ENCODE results near the gene TACSTD2. TPM values are rescaled to one million over a fixed set of nuclear protein-coding genes. Genes with fewer than 3 reads are reported as not detected.

Gene TACSTD2
- polyA plus RNA-seq, 1 donor from 2014 or later, result not detected

DNA sequence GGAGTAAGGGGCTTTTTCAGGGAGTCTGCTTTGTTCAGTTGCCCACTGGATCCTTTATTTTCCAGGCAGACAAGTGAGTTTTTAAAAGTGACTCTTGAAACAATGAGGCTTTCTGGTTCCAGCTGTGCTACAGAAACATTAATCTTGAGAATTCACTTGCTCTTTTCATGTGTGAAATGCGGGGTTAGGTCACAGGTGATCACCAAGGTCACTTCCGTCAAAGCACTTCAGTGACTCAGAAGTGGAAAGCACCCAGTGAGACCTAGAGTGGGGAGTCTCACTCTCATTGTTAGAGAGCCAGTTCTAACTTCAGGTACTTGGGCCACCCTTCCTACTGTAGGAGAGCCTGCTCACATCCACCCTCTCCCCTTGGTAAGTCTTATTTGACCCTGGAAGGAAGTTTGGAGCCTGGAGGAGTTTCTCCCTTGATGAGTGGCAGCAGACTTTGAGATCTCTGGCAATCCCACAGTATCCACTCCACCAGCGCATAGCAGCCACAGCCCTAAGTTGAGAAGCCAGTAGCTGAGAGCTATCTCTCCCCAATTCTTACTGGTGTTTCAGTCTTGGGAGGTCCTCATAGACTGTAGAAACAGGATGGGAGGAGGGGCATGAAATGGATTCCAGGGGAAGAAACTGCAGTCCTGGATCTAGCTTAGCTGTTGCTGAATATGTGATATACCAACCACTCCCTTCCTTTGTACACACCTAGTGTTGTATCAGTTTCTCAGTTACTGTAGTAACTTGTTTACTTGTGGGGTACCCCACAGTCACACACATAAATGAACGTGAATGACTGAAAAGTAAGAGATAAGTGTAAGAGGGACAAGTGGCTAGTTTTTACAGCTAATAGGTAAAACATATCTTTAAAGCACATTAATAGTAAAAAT is 3.1 kb downstream of the TACSTD2 start:
- Histone ChIP-seq H3K9ac (ENCODE audit: low read length) (no peak overlapping the region), H3K9me3 (ENCODE audit: low read length) (no peaks in the 10 kb centered on the region), H4K20me1 (ENCODE audit: insufficient read depth) (no peaks in the 10 kb centered on the region), H3K9me2 (ENCODE audit: insufficient read depth, low read length) (no peaks in the 10 kb centered on the region), H3K79me2 (replicated peaks; ENCODE audit: insufficient read depth, low read length) (no peaks in the 10 kb centered on the region), H3K27ac (ENCODE audit: low read length) (no peak overlapping the region), H3K4me3 (ENCODE audit: low read length) (no peak overlapping the region), H3K4me2 (ENCODE audit: low read length) (no peak overlapping the region), H2AFZ (ENCODE audit: low read depth, low read length) (no peak overlapping the region), H3K27me3 (ENCODE audit: insufficient read depth, low read depth, low read length) (peaks cover 24% of the 10 kb centered on the region), H3K36me3 (ENCODE audit: insufficient read depth, low read length) (no peaks in the 10 kb centered on the region), H3F3A (ENCODE audit: insufficient read depth, low read length, poor library complexity, severe bottlenecking) (no peaks in the 10 kb centered on the region)
- TF ChIP-seq TAF1 (IDR thresholded peaks at IDR 0.05; ENCODE audit: low read depth) (no peak), RAD21 (conservative IDR thresholded peaks at IDR 0.05) (no peak)
- TF ChIP-seq, protein P1, sequence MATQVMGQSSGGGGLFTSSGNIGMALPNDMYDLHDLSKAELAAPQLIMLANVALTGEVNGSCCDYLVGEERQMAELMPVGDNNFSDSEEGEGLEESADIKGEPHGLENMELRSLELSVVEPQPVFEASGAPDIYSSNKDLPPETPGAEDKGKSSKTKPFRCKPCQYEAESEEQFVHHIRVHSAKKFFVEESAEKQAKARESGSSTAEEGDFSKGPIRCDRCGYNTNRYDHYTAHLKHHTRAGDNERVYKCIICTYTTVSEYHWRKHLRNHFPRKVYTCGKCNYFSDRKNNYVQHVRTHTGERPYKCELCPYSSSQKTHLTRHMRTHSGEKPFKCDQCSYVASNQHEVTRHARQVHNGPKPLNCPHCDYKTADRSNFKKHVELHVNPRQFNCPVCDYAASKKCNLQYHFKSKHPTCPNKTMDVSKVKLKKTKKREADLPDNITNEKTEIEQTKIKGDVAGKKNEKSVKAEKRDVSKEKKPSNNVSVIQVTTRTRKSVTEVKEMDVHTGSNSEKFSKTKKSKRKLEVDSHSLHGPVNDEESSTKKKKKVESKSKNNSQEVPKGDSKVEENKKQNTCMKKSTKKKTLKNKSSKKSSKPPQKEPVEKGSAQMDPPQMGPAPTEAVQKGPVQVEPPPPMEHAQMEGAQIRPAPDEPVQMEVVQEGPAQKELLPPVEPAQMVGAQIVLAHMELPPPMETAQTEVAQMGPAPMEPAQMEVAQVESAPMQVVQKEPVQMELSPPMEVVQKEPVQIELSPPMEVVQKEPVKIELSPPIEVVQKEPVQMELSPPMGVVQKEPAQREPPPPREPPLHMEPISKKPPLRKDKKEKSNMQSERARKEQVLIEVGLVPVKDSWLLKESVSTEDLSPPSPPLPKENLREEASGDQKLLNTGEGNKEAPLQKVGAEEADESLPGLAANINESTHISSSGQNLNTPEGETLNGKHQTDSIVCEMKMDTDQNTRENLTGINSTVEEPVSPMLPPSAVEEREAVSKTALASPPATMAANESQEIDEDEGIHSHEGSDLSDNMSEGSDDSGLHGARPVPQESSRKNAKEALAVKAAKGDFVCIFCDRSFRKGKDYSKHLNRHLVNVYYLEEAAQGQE (IDR thresholded peaks at IDR 0.05; ENCODE audit: borderline replicate concordance), result no peak

DNA sequence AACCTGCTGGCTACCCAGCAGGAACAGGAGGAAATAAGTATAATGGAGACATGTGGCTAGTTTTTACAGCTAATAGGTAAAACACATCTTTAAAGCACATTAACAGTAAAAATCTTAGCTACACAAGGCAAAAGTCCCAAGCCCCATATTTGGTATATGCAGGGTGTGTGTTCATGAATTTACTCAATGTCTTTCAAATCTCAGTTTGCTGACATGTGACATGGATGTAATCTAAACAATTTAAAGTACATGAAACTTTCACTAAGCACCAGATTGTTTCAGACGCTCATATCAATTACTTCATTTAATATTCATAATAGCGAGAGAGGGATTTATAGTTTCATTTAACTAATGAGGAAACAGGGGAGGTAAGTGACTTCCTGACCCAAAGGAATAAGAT is 3.9 kb downstream of the TACSTD2 start:
- H4K20me1 ChIP-seq (ENCODE audit: insufficient read depth), result no peaks in the 10 kb centered on the region
- H3K4me2 ChIP-seq (ENCODE audit: low read length), result no peak overlapping the region
- H3K9me3 ChIP-seq (ENCODE audit: low read length), result no peaks in the 10 kb centered on the region
- no peaks in the 10 kb centered on the region for H3K9me2 ChIP-seq (ENCODE audit: insufficient read depth, low read length)
- H3F3A ChIP-seq (ENCODE audit: insufficient read depth, low read length, poor library complexity, severe bottlenecking), result no peaks in the 10 kb centered on the region
- H3K4me3 ChIP-seq (ENCODE audit: low read length), result no peak overlapping the region
- no peak overlapping the region for H3K27ac ChIP-seq (ENCODE audit: low read length)
- H3K79me2 ChIP-seq (replicated peaks; ENCODE audit: insufficient read depth, low read length), result no peaks in the 10 kb centered on the region
- TF ChIP-seq, protein P1 (IDR thresholded peaks at IDR 0.05; ENCODE audit: borderline replicate concordance), result no peak
- TF ChIP-seq EP300 (conservative IDR thresholded peaks at IDR 0.05; ENCODE audit: poor library complexity, severe bottlenecking) (no peak), TAF1 (IDR thresholded peaks at IDR 0.05; ENCODE audit: low read depth) (no peak), SMC3 (conservative IDR thresholded peaks at IDR 0.05; ENCODE audit: poor library complexity) (no peak), MXI1 (conservative IDR thresholded peaks at IDR 0.05; ENCODE audit: poor library complexity, severe bottlenecking) (no peak), EZH2 (IDR thresholded peaks at IDR 0.05; ENCODE audit: borderline replicate concordance, insufficient read depth, low read length, poor library complexity, severe bottlenecking) (no peak), RAD21 (conservative IDR thresholded peaks at IDR 0.05) (no peak), POLR2AphosphoS5 (IDR thresholded peaks at IDR 0.05) (no peak)
- TF ChIP-seq, protein P2, sequence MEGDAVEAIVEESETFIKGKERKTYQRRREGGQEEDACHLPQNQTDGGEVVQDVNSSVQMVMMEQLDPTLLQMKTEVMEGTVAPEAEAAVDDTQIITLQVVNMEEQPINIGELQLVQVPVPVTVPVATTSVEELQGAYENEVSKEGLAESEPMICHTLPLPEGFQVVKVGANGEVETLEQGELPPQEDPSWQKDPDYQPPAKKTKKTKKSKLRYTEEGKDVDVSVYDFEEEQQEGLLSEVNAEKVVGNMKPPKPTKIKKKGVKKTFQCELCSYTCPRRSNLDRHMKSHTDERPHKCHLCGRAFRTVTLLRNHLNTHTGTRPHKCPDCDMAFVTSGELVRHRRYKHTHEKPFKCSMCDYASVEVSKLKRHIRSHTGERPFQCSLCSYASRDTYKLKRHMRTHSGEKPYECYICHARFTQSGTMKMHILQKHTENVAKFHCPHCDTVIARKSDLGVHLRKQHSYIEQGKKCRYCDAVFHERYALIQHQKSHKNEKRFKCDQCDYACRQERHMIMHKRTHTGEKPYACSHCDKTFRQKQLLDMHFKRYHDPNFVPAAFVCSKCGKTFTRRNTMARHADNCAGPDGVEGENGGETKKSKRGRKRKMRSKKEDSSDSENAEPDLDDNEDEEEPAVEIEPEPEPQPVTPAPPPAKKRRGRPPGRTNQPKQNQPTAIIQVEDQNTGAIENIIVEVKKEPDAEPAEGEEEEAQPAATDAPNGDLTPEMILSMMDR (IDR thresholded peaks at IDR 0.05; ENCODE audit: poor library complexity, severe bottlenecking), result no peak
- peaks cover 22% of the 10 kb centered on the region for H3K27me3 ChIP-seq (ENCODE audit: insufficient read depth, low read depth, low read length)
- H3K9ac ChIP-seq (ENCODE audit: low read length), result no peak overlapping the region
- H2AFZ ChIP-seq (ENCODE audit: low read depth, low read length), result no peak overlapping the region
- no peaks in the 10 kb centered on the region for H3K36me3 ChIP-seq (ENCODE audit: insufficient read depth, low read length)
